Posterior vena cava (tissue), 2 donors: ENCODE measurements around the gene ARID3C. TPM values are rescaled to one million over a fixed set of nuclear protein-coding genes. Genes with fewer than 3 reads are reported as not detected.

Experiments used
- total RNA-seq, 2 donors: library from RNA; stranded (reverse); fragmentation: NEBNext Ultra II Directional; extraction: Animal tissue kit (Norgen Biotek cat#: 25700); gene quantifications; one replicate each; pipeline ENCODE4 v1.2.1, GENCODE V29; 2021
- donor health status: DM: yes; HTN: yes; CAD: no.
- donor health status: DM: yes; HTN: yes; CAD: no.

ARID3C gene
- total RNA-seq, 2 donors from 2014 or later, result not detected

Other genes starting within 250 kb of the ARID3C start
- gene FAM219A, start 170.5 kb downstream of the ARID3C start, total RNA-seq, result 10 to 100 TPM; 26.3 to 39.3 TPM
- not detected for gene DNAI1, start 170.3 kb downstream of the ARID3C start, total RNA-seq
- under 1 TPM; 0.24 to 0.74 TPM for gene ENHO, start 106.1 kb downstream of the ARID3C start, total RNA-seq
- 10 to 100 TPM in 1 of 2 donors, 1 to 10 TPM in 1; 7.0 to 15.5 TPM for gene CNTFR, start 39.3 kb downstream of the ARID3C start, total RNA-seq
- gene RPP25L, start 17.0 kb downstream of the ARID3C start, total RNA-seq, result 10 to 100 TPM in 1 of 2 donors, 1 to 10 TPM in 1; 5.1 to 10.8 TPM
- 10 to 100 TPM; 73.8 to 77.0 TPM for gene DCTN3, start 8.6 kb downstream of the ARID3C start, total RNA-seq
- 10 to 100 TPM; 38.1 to 48.5 TPM for gene SIGMAR1, start 8.7 kb upstream of the ARID3C start, total RNA-seq
- 10 to 100 TPM; 22.2 to 33.0 TPM for gene GALT, start 17.6 kb upstream of the ARID3C start, total RNA-seq
- gene IL11RA, start 23.1 kb upstream of the ARID3C start, total RNA-seq, result 10 to 100 TPM; 12.6 to 34.2 TPM
- under 1 TPM in 1 of 2 donors, not detected in 1; 0.33 TPM for gene CCL27, start 33.6 kb upstream of the ARID3C start, total RNA-seq
- 10 to 100 TPM; 15.2 to 27.1 TPM for gene CCL19, start 62.2 kb upstream of the ARID3C start, total RNA-seq
- gene CCL21, start 81.1 kb upstream of the ARID3C start, total RNA-seq, result 100 to 1,000 TPM; 143 to 161 TPM